HG03108 (cell line): ENCODE measurements around the gene SPTY2D1.

Source experiments
- ATAC-seq: cut with Tn5 transposase; IDR thresholded peaks from one replicate; pipeline ENCODE4 v1.9.1; 2021; ENCODE audit warnings: moderate library complexity; ENCODE audit not compliant: unreplicated experiment

Gene SPTY2D1

GRCh38 chr11:18566406-18566805 lies 67.7 kb downstream of the SPTY2D1 start:
- no peak for ATAC-seq

DNA sequence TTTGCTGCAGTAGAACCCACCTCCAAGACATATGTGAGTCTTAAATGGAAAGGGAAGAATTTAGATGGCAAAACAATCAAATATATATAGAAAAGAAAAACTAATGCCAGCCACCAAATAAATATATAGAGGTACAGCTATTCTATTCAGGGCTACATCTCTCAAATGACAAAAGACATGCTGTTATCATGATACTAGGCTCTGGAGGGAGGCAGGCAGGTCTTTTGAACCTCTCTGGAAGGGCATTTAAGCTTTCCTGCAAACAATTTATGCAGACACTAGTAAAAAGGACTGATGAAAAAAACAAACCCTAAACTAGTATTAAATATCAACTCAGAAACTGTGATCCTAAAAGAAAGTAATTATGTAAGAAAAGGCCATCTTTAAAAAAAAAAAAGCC lies 70.0 kb downstream of the SPTY2D1 start:
- ATAC-seq: no peak

- ATAC-seq: no peak
These were observed 70.9 kb downstream of the SPTY2D1 start for GRCh38 chr11:18563090-18563730.
